GM18505 (cell line): ENCODE results near the gene CHRDL2.

ENCODE experiments used
- ATAC-seq: cut with Tn5 transposase; IDR thresholded peaks from one replicate; pipeline ENCODE4 v1.9.1; 2021; ENCODE audit not compliant: unreplicated experiment
- POLR2A ChIP-seq: IDR thresholded peaks from 4 replicates; pipeline ENCODE4 v1.6.1; 2011; ENCODE audit warnings: borderline replicate concordance; ENCODE audit not compliant: insufficient read depth, insufficient read length; ENCODE audit errors: extremely low read depth

Gene CHRDL2

GRCh38 chr11:74710281-74710938 lies 20.8 kb downstream of the CHRDL2 start:
- no peak for ATAC-seq

GRCh38 chr11:74709175-74709574 lies 22.1 kb downstream of the CHRDL2 start:
- no peak for TF ChIP-seq POLR2A
- no peak for ATAC-seq

More at GRCh38 chr11:74710281-74710938, 20.8 kb downstream of the CHRDL2 start:
- no peak for TF ChIP-seq POLR2A

- ATAC-seq: no peak
- no peak for TF ChIP-seq POLR2A
These were observed 23.4 kb downstream of the CHRDL2 start for GRCh38 chr11:74707602-74708510.

- no peak for ATAC-seq
- no peak for TF ChIP-seq POLR2A
These were observed 24.0 kb downstream of the CHRDL2 start for GRCh38 chr11:74707182-74707581.

GRCh38 chr11:74703211-74703610 lies 28.0 kb downstream of the CHRDL2 start:
- no peak for TF ChIP-seq POLR2A
- ATAC-seq: no peak

- TF ChIP-seq POLR2A: no peak
- no peak for ATAC-seq
These were observed 28.7 kb downstream of the CHRDL2 start for GRCh38 chr11:74702383-74703007.

- no peak for ATAC-seq
- no peak for TF ChIP-seq POLR2A
These were observed 29.9 kb downstream of the CHRDL2 start for GRCh38 chr11:74701351-74701750.

- no peak for ATAC-seq
- no peak for TF ChIP-seq POLR2A
These were observed 31.4 kb downstream of the CHRDL2 start for GRCh38 chr11:74699615-74700396.

GRCh38 chr11:74697722-74698121 lies 33.5 kb downstream of the CHRDL2 start:
- no peak for ATAC-seq
- TF ChIP-seq POLR2A: no peak

GRCh38 chr11:74696939-74697675 lies 34.1 kb downstream of the CHRDL2 start:
- TF ChIP-seq POLR2A: no peak
- ATAC-seq: no peak

- no peak for ATAC-seq
These were observed 34.7 kb downstream of the CHRDL2 start for GRCh38 chr11:74696500-74696899.

GRCh38 chr11:74695705-74696280 lies 35.4 kb downstream of the CHRDL2 start:
- ATAC-seq: no peak

More at GRCh38 chr11:74696500-74696899, 34.7 kb downstream of the CHRDL2 start:
- no peak for TF ChIP-seq POLR2A

More at GRCh38 chr11:74695705-74696280, 35.4 kb downstream of the CHRDL2 start:
- TF ChIP-seq POLR2A: no peak
